ENCODE measurements around the gene WDR46.
A peak's percentile ranks its signal among the peaks of the same experiment; 100 is the strongest.
"Not testable (repeated sequence)": the region's sequence is repeated elsewhere in the genome, so short reads cannot be mapped to it uniquely, and the experiment has no call there.

The WDR46 gene

GRCh38 chr6:33273924-33274902 is 14.8 kb downstream of the WDR46 start:
- H3K27ac ChIP-seq: peak overlapping the region; percentile 100
- no peak for TF ChIP-seq CTCF (conservative IDR thresholded peaks at IDR 0.05)

GRCh38 chr6:33273129-33273923 is 15.7 kb downstream of the WDR46 start:
- no peak for TF ChIP-seq CTCF (conservative IDR thresholded peaks at IDR 0.05)
- H3K27ac ChIP-seq: peak overlapping the region; percentile 100

- no peak for TF ChIP-seq CTCF (conservative IDR thresholded peaks at IDR 0.05)
- peak overlapping the region; percentile 100 for H3K27ac ChIP-seq
Measured at GRCh38 chr6:33272275-33273128, 16.5 kb downstream of the WDR46 start.

- TF ChIP-seq CTCF (conservative IDR thresholded peaks at IDR 0.05): no peak
- H3K27ac ChIP-seq: peak within 1 kb of the TSS; percentile 100
Measured at GRCh38 chr6:33271468-33272274, 17.4 kb downstream of the WDR46 start, which contains the start of the genes RPS18 and VPS52. Gene RPS18 (plus strand): TSS chr6:33272075. CDS start chr6:33272120, 45 bp downstream. Gene VPS52 (minus strand): TSS chr6:33271876. CDS start chr6:33271675, 201 bp downstream.

- H3K27ac ChIP-seq: peak overlapping the region; percentile 100
- TF ChIP-seq CTCF (conservative IDR thresholded peaks at IDR 0.05): no peak
Measured at GRCh38 chr6:33271117-33271467, 17.9 kb downstream of the WDR46 start.

GRCh38 chr6:33264015-33264414 is 25.0 kb downstream of the WDR46 start:
- no peak for TF ChIP-seq CTCF (conservative IDR thresholded peaks at IDR 0.05)
- no peak overlapping the region for H3K27ac ChIP-seq

- H3K27ac ChIP-seq: not testable (repeated sequence)
Measured at GRCh38 chr6:33262490-33262889, 26.5 kb downstream of the WDR46 start.

Measured in VCaP (cell line).